Activated T-helper 1 cell treated with Interleukin-2 at 50 U/mL for 16 hours (primary cell): ENCODE measurements around the gene MPND.

Experiments used
- DNase-seq: peaks from one replicate; pipeline ENCODE4 v3.0.0-alpha.2; 2020; ENCODE audit warnings: low read depth

Gene MPND, protein sequence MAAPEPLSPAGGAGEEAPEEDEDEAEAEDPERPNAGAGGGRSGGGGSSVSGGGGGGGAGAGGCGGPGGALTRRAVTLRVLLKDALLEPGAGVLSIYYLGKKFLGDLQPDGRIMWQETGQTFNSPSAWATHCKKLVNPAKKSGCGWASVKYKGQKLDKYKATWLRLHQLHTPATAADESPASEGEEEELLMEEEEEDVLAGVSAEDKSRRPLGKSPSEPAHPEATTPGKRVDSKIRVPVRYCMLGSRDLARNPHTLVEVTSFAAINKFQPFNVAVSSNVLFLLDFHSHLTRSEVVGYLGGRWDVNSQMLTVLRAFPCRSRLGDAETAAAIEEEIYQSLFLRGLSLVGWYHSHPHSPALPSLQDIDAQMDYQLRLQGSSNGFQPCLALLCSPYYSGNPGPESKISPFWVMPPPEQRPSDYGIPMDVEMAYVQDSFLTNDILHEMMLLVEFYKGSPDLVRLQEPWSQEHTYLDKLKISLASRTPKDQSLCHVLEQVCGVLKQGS

DNA sequence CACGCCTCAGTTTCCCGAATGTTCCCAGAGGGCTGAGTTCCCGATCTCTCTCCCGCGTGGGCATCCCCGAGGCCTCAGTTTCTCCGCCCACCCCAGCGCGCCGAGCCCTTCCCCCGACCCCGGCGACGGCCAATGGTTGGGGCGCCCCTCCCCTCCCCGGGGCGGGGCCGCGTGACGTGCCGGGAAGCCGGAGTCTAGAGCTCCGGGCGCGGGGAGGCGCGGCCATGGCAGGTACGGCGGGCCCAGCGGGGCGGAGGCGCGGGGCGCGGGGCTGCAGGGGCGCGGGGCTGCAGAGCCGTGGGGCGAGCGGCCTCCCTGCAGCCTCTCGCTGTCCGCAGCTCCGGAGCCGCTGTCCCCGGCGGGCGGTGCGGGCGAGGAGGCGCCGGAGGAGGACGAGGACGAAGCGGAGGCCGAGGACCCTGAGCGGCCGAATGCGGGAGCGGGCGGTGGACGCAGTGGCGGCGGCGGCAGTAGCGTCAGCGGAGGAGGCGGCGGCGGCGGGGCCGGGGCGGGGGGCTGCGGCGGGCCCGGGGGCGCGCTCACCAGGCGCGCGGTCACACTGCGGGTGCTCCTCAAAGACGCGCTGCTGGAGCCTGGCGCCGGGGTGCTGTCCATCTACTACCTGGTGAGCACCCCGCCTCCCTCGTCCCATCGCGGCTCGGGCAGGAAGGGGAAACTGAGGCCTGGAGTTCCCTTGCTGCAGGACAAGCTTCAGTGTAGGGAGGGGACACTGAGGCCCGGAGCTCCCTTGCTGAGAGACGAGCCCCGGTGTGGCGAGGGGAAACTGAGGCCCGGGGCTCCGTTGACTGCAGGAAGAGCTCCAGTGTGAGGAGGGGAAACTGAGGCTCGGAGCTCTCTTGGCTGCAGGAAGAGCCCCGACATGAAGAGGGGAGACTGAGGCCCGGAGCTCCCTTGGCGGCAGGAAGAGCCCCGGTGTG is at the start of gene MPND:
TSS of gene MPND (plus strand) at position 193 of the 938 bp plus-strand sequence. CDS start at position 225, 32 bp downstream.
- peak; percentile 88 for DNase-seq

DNA sequence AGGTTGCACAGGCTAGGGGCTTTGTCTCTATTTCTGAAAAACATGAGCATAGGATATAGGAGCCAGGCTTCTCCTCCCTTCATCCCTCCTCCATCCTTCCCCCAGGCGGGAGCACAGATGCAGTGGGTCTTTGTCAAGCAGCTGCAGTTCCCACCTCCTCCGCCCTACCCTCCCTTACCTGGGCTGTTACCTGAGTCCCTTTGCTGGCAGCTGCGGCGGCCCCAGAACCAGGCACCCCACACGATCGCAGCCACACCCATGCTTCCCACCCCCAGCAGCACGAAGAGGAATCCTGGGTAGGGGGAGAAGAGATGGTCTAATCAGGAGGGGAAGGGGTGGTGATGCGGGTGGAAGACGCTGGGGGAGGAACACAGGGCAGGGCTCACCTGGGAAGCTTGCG is 49.0 kb upstream of the MPND start:
- DNase-seq = no peak

DNA sequence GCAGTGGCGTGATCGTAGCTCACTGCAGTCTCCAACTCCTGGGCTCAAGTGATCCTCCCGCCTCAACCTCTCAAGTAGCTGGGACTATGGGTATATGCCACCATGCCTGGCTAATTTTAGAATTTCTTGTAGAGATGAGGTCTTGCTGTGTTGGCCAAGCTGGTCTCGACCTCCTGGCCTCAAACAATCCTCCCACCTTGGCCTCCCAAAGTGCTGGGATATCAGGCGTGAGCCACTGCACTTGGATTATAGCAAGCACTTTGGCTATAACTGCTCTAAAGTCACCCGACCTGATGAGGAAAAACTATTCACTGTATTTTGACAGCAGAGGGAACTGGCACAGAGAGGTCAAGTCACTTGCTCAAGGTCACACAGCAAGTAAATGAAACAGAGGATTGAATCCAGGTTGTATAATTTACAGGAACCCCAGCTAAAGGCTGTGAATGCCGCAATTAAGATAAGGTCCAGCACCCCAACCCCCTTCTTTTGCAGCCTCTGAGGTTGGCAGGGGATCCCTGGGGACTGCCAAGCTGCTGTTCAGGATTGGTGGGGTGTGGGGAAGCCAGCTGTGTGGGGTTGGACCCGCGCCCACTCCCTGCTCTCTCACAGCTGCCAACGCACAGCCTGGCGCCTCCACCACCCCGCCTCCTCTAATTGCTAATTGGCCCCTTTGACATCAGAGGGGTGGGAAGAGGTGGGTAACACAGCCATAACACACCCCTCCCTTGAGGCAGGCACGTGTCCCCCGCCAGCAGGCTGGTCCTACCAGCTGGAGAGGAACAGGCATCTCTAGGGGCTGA is 47.2 kb upstream of the MPND start:
- no peak for DNase-seq

DNA sequence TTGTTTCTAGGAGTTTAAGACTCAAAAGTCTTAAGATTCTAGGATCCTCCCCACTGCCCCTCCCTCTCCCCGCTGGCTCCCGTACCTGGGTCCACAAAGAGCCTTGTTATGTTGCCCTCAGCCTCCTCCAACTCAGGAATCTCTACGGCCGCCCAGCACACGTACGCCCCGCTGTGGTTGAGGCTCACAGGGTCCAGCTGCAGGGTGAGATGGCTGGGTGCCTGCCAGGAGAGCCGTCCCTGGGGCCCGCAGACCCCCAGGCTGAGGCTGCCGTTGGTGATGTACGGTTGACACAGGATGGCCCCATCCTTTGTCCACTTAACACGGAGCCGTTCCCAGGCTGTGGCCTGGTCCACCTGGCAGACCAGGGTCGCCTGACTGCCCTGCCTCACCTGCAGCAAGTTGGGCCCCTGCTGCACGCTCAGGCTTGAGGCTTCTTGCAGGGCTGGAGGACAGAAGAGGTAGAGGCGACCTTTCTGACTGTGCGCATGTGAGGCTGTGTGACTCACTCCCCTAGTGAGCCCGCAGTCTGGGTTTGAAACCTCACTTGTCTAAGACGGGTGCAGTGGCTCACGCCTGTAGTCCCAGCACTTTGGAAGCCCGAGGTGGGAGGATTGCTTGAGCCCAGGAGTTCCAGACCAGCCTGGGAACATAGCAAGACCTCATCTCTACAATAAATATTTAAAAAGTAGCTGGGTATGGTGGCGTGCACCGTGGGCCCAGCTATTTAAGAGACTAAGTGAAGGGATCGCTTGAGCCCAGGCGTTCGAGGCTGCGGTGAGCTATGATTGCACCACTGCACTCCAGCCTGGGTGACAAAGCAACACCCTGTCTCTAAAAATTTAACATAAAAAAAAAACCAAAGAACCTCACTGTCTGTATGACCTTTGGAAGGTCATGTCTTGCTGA is 45.2 kb upstream of the MPND start:
- DNase-seq = no peak

DNA sequence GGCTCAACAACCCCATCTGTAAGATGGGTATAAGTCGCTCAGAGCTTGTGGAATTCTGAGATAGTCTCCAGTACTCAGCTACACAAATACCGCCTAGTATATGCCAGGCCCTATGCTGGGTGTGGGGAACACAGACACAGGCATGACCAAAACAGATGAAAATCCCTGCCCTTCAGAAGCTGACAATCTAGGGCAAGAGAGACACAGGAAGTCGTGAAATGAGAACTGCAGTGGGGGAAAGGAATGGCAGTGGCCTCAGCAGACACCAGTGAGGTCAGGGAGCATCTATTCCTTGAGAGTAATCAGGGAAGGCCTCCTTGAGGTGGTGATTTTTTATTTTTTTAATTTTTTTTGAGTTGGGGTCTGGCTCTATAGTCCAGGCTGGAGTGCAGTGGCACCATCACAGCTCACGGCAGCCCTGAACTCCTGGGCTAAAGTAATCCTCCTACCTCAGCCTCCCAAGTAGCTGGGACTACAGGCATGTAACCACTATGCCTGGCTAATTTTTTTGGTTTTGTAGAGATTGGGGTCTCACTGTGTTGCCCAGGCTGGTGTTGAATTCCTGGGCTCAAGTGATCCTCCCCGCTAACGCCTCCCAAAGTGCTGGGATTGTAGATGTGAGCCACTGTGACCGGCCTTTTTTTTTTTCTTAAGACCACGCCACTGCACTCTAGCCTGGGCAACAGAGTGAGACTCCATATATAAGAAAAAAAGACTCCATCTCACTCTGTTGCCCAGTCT is 44.4 kb upstream of the MPND start:
- no peak for DNase-seq

DNA sequence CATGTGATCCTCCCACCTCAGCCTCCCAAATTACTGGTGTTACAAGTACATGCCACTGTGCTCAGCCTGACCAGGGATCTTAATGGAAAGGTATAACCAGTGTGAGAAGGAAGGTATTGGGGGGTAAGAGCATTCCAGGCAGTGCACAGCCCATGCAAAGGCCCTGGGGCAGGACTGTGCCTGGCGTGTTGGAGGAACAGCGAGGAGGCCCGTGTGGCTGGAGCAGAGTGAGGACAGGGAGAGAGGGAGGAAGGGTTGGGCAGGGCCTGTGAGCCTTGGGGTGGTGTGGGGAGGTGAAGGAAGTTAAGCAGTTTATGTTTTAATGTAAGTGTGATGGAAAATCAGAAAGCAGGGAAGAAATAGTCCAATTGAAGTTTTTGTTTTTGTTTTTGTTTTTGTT is 42.8 kb upstream of the MPND start:
- no peak for DNase-seq

DNA sequence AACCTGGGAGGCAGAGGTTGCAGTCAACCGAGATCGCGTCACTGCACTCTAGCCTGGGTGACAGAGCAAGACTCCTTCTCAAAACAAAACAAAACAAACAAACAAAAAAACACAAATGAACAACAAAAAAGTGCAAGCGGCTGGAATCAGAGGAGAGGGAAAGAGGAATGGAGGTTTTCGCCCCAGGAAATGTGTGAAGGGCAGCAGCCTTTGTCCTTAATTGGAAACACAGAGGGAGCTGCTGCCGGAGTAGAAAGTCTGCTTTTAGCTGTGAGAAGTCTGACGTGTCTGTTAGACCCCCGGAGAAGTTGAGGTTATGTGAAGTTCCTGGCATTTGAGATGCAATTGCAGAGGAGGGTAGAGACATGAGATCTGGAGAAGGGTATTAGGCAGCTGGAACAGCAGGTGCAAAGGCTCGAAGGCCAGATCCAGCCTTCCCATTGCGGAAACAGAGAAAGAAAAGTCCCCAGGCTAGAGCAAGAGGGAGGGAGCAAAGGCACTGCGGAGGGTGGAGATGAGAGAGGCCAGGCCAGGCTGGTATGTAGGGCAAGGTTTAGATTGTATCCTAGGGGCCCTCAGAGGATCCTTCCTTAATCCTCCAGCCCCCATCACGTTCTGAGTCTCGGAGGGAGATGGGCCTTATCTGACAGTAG is 41.6 kb upstream of the MPND start:
- DNase-seq = no peak

DNA sequence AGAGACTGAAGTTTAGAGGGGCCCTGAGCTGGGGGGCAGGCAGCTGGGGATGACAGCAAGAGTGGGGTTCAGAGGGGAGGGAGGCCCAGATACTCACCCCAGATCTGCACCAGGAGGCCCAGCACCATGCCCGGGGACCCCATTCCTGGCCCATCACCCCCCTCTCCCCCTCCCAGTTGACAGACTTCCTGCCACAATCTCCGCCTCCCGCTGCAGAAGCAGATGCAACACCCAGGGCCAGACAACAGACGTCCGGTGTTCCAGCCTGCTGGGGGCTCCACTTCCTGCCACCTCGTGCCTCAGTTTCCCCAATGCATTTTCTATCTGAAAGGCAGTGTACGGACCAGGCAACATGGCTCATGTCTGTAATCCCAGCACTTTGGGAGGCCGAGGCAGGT is 41.1 kb upstream of the MPND start, which contains the start of gene TMIGD2:
TSS of gene TMIGD2 (minus strand) at position 147 of the 398 bp plus-strand sequence. CDS start at position 143, 4 bp downstream.
- peak; percentile 8 for DNase-seq

DNA sequence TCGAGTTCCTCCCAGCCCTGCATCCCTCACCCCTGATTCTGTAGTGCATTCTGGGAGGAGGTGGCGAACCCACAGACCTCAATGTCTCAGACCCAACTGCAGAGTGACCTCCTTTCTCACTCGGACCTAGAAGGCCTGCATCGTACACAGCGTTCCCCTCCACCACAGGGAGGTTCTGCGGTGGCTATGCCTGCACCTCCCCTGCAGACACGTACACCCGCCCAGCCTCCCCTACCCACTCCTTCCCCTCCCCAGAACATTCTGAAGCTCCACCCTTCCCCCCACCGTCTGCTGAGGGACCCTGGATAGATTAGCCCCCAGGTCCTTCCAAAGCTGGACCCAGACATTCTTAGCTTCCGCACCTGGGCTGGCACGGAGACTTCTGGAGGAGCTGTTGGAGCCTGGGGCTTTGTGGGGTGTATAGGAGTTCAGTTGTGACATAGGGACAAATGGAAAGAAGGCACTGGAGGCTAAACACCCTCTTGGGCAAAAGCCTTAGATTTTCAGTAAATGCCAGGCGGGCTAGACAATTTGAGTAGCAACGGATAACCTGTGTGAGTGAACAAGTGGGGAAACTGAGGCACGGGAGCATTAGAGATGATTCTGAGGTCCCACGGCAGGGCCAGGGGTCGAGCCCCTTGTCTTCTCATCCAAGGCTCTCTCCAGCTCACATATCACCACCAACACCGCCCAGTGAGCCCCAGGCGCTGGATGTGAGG is 39.4 kb upstream of the MPND start:
- no peak for DNase-seq

DNA sequence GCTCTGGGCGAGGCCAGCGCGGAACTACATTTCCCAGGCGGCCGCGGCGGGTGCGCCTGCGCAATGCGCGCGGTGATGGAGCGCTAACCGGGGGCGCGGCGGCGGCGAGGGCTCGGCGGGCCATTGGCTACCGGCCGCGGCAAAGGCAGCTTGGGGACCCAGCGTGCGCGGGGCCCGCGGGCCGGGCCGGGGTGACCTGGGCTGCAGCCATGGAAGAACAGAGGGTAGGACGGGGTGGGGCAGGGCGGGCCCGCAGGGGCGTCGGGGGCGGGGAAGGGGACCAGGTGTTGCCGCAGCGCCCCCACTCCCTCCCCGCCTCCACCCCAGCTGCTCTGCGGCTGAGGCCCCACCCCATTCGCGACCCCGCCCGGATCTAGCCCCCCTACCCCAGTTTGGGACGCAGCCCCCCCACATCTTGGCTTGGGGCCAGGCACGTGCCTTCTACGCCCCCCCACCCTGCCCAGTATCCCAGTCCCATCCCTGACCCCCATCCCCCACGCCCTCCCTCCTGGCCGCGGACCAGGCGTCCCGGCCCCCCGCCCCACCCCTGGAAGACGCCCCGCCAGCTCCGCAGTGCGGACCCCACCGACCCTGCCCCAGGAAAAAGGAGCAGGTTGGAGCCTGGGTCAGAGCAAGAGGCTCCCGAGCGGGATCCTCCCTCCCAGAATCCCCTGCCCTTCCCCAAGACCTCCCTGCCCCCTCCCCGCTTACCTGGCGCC is 38.7 kb upstream of the MPND start, which contains the start of gene FSD1:
TSS of gene FSD1 (plus strand) at position 61 of the 719 bp plus-strand sequence. CDS start at position 210, 149 bp downstream.
- peak; percentile 35 for DNase-seq

DNA sequence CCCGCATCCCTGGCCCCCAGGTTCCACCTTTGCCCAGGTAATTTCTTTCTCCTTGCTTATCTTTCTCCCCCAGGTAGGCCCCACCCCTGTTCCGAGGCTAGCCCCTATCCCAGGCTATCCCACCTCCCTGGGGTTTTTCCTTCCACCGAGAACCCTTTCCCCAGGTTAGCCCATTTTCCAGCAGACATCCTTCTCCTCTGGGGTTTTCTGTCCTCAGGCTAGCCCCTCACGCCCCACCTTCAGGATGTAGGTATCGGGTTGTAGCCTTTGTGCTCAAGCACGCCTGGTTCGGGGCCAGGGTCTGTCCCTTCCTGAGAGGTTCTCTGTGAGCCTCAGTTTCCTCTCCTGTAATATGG is 38.1 kb upstream of the MPND start:
- no peak for DNase-seq

DNA sequence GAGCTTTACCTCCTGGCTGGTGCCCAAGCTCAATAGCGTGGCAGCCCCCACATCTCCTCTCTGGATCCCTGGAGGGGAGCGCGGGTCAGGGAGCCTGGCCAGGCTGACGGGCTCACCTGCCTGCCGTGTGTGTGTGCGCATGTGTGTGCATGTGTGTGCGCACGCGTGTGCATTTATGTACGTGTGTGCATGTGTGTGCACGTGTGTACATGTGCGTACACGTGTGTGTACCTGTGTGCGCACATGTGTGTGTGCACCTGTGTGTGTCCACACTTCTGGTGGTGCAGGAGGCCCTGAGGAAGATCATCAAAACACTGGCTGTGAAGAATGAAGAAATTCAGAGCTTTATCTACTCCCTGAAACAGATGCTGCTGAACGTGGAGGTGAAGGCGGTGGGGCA is 37.7 kb upstream of the MPND start:
- DNase-seq = no peak

DNA sequence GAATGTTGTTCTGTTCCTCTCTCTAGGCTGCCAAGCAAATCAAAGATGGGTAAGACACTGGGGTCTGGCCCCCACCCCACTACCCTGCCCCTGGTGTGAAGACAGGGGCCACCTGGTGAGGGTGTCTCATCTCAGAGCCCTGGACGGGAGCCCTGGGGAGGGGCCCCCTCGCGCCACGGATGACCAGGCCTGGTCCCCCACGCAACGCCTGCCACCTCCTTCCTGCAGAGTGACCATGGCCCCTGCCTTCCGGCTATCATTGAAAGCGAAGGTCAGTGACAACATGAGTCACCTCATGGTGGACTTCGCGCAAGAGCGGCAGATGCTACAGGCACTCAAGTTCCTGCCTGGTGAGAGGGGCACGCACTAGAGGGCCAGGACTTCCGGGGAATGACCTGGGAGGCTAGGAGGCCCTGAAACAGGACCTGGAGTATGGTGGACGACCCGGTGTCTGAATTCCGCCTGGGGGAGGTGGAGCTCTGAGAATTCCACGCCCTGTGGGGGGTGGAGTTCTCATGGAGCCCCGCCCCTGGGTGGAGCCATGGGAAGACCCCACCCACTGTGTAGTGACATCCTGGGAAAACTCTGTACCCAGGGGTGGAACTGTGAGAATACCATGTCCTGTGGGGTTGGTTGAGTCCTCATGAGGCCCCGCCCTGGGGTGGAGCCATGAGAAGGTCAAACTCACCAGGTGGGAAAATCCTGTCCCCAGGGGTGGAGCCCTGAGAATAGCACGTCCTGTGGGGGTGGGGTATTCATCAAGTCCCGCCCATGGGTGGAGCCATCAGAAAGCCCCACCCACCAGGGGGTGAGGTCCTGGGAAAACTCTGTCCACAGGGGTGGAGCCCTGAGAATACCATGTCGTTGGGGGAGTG is 32.9 kb upstream of the MPND start:
- no peak for DNase-seq

DNA sequence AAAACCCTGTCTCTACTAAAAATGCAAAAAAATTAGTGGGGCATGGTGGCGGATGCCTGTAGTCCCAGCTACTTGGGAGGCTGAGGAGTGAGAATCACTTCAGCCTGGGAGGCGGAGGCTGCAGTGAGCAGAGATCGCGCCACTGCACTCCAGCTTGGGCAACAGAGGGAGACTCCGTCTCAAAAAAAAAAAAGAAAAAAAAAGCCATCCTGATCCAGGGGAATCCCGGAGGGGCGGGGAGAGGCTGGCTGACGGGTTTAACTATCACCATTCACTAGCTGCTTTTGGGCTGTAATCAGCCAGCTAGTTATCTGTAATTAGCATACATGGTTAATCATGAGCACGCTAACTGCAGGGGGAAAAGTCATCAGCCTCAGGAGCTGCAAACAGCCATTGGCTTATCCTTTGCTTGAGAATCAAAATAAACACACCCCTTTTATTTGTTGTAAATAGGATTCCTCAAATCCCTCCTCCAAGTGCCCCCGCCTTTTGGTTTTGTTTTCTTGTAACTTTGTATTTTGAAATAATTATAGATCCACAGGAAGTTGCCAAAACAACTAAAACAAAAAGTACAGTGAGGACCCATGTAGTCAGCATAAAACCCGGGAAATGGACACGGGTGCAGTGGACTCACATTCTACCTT is 29.4 kb upstream of the MPND start:
- no peak for DNase-seq

DNA sequence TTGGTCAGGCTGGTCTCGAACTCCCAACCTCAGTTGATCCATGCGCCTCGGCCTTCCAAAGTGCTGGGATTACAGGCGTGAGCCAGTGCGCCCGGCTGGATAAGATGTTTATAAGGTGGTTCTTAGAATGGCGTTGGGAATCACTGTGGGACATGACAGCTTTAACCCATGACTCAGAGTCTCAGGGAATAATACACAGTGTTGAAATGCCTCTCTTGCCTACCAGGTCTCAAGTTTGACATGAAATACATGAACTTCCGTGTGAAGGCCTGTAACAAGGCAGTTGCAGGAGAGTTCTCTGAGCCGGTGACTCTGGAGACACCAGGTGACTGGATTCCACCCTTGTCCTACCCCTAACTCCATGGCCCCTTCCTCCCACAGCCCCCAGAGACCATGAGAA is 26.4 kb upstream of the MPND start:
- no peak for DNase-seq

DNA sequence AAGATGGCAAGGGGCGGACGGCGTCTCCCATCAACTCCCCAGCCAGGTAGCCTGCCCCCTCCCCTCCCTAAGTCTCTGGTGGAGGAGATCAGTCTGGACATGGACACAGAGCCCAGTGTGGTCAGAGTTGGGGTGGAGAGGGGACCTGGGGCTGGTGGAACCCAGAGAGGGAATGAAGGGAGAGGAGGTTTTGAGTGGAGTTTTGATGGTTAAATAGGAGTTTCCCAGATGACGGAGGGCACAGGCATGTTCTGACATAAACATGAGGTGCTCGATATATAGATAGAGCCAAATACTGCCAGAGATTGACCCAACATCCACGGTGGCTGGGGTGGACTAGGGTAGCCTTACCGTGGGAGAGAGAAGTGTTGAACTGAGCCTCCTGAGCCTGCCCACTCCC is 24.9 kb upstream of the MPND start:
- no peak for DNase-seq
